Measurements from ENCODE around the gene CFAP100.

The CFAP100 gene

GRCh38 chr3:126434931-126435411 is 40.3 kb downstream of the CFAP100 start:
- in situ Hi-C loops (cut with MboI; ENCODE audit: low pct_unique_long_range_greater_than_20kb, low sequenced_read_pairs): no loop called here
- no peak for DNase-seq

- in situ Hi-C loops (cut with MboI; ENCODE audit: low pct_unique_long_range_greater_than_20kb, low sequenced_read_pairs): no loop called here
- DNase-seq: no peak
Observed at GRCh38 chr3:126435456-126436315, 41.0 kb downstream of the CFAP100 start.

- in situ Hi-C loops (cut with MboI; ENCODE audit: low pct_unique_long_range_greater_than_20kb, low sequenced_read_pairs): no loop called here
Observed at GRCh38 chr3:126436826-126437717, 42.4 kb downstream of the CFAP100 start.

GRCh38 chr3:126438186-126438585 is 43.5 kb downstream of the CFAP100 start:
- in situ Hi-C loops (cut with MboI; ENCODE audit: low pct_unique_long_range_greater_than_20kb, low sequenced_read_pairs): no loop called here

More at GRCh38 chr3:126436826-126437717, 42.4 kb downstream of the CFAP100 start:
- DNase-seq: no peak

GRCh38 chr3:126438746-126439145 is 44.0 kb downstream of the CFAP100 start:
- no peak for DNase-seq
- in situ Hi-C loops (cut with MboI; ENCODE audit: low pct_unique_long_range_greater_than_20kb, low sequenced_read_pairs): no loop called here

More at GRCh38 chr3:126438186-126438585, 43.5 kb downstream of the CFAP100 start:
- no peak for DNase-seq

GRCh38 chr3:126439346-126439967 is 44.7 kb downstream of the CFAP100 start:
- DNase-seq: no peak

GRCh38 chr3:126439968-126440708 is 45.4 kb downstream of the CFAP100 start:
- no peak for DNase-seq
- in situ Hi-C loops (cut with MboI; ENCODE audit: low pct_unique_long_range_greater_than_20kb, low sequenced_read_pairs): no loop called here

More at GRCh38 chr3:126439346-126439967, 44.7 kb downstream of the CFAP100 start:
- in situ Hi-C loops (cut with MboI; ENCODE audit: low pct_unique_long_range_greater_than_20kb, low sequenced_read_pairs): no loop called here

GRCh38 chr3:126440709-126440995 is 45.9 kb downstream of the CFAP100 start:
- DNase-seq: no peak
- in situ Hi-C loops (cut with MboI; ENCODE audit: low pct_unique_long_range_greater_than_20kb, low sequenced_read_pairs): no loop called here

- no peak for DNase-seq
- in situ Hi-C loops (cut with MboI; ENCODE audit: low pct_unique_long_range_greater_than_20kb, low sequenced_read_pairs): no loop called here
Observed at GRCh38 chr3:126441256-126441880, 46.7 kb downstream of the CFAP100 start.

- no peak for DNase-seq
- in situ Hi-C loops (cut with MboI; ENCODE audit: low pct_unique_long_range_greater_than_20kb, low sequenced_read_pairs): no loop called here
Observed at GRCh38 chr3:126442094-126442855, 47.6 kb downstream of the CFAP100 start.

GRCh38 chr3:126442856-126443242 is 48.1 kb downstream of the CFAP100 start:
- no peak for DNase-seq
- in situ Hi-C loops (cut with MboI; ENCODE audit: low pct_unique_long_range_greater_than_20kb, low sequenced_read_pairs): no loop called here

- no peak for DNase-seq
- in situ Hi-C loops (cut with MboI; ENCODE audit: low pct_unique_long_range_greater_than_20kb, low sequenced_read_pairs): no loop called here
Observed at GRCh38 chr3:126445506-126445905, 50.8 kb downstream of the CFAP100 start.

GRCh38 chr3:126446301-126446700 is 51.6 kb downstream of the CFAP100 start:
- no peak for DNase-seq

GRCh38 chr3:126446791-126447190 is 52.1 kb downstream of the CFAP100 start:
- no peak for DNase-seq
- in situ Hi-C loops (cut with MboI; ENCODE audit: low pct_unique_long_range_greater_than_20kb, low sequenced_read_pairs): no loop called here

More at GRCh38 chr3:126446301-126446700, 51.6 kb downstream of the CFAP100 start:
- in situ Hi-C loops (cut with MboI; ENCODE audit: low pct_unique_long_range_greater_than_20kb, low sequenced_read_pairs): no loop called here

- in situ Hi-C loops (cut with MboI; ENCODE audit: low pct_unique_long_range_greater_than_20kb, low sequenced_read_pairs): no loop called here
- no peak for DNase-seq
Observed at GRCh38 chr3:126447456-126448106, 52.9 kb downstream of the CFAP100 start.

GRCh38 chr3:126448136-126448892 is 53.6 kb downstream of the CFAP100 start:
- no peak for DNase-seq
- in situ Hi-C loops (cut with MboI; ENCODE audit: low pct_unique_long_range_greater_than_20kb, low sequenced_read_pairs): no loop called here

GRCh38 chr3:126448893-126449180 is 54.1 kb downstream of the CFAP100 start:
- in situ Hi-C loops (cut with MboI; ENCODE audit: low pct_unique_long_range_greater_than_20kb, low sequenced_read_pairs): no loop called here
- no peak for DNase-seq

Data from KBM-7 (cell line).